Adrenal gland (tissue), 19 donors: Measurements from ENCODE around the gene ASB6. TPM values are rescaled to one million over a fixed set of nuclear protein-coding genes. Genes with fewer than 3 reads are reported as not detected.

Experiments used
- DNase-seq, 7 donors: peaks; one replicate each; pipeline ENCODE4 v3.0.0-alpha.2; 2019 to 2020
- H3K27ac ChIP-seq, 5 donors: fragments of 200-600 bp; sonication (generic) in 4 of 5; 1 replicate in 3 of 5; 2 replicates in 2 of 5; pipeline versions ENCODE4 v1.5.1 to v1.8.0; 2016 to 2020; ENCODE audit warnings: mild to moderate bottlenecking in 1 of 5
- H3K27me3 ChIP-seq: fragments of 200-600 bp; 2 replicates; pipeline ENCODE4 v1.8.0; 2021
- H3K36me3 ChIP-seq, 2 donors: fragments of 200-600 bp; replicated peaks in 1 of 2; 1 replicate in 1 of 2; 2 replicates in 1 of 2; pipeline versions ENCODE4 v1.5.1 to v1.8.0; 2018 to 2022
- H3K4me1 ChIP-seq, 2 donors: fragments of 200-600 bp; replicated peaks in 1 of 2; 1 replicate in 1 of 2; 2 replicates in 1 of 2; pipeline versions ENCODE4 v1.5.1 to v1.8.0; 2018 to 2021
- H3K4me3 ChIP-seq, 4 donors: fragments of 200-600 bp; sonication (generic) in 3 of 4; one replicate each; pipeline ENCODE4 v1.5.1; 2016 to 2018
- H3K9me3 ChIP-seq, 3 donors: fragments of 200-600 bp; sonication (generic) in 1 of 3; replicated peaks in 1 of 3; 1 replicate in 2 of 3; 2 replicates in 1 of 3; pipeline versions ENCODE4 v1.5.1 to v1.8.0; 2016 to 2021
- POLR2A ChIP-seq, 2 donors: fragments of 450-650 bp; IDR thresholded peaks; one replicate each; pipeline ENCODE4 v1.6.1; 2017; ENCODE audit warnings: antibody characterized with exemption in 2 of 2, mild to moderate bottlenecking in 2 of 2, moderate library complexity in 1 of 2
- WGBS, 4 donors: extraction: QIAGEN DNeasy Blood & Tissue Kit in 2 of 4; methylation state at CpG; one replicate each; pipeline versions ENCODE4 v1.1.5 to v1.1.7; 2013 to 2017; 5-methylcytosine and 5-hydroxymethylcytosine counted together
- intact Hi-C, 2 donors: fragments of 100-400 bp; cut with DNase I; formaldehyde crosslinking; loops; one replicate each; pipeline versions ENCODE4 v1.14.1 to v1.15.0; 2022 to 2023
- long read RNA-seq, 10 donors: library from polyadenylated mRNA in 3 of 10; unstranded in 2 of 10; stranded (forward) in 1 of 10; transcript quantifications; one replicate each; pipeline ENCODE4 v2.0.0 and lab custom pipeline, GENCODE V29; 2021 to 2026
- polyA plus RNA-seq, 3 donors: library from polyadenylated mRNA; stranded (reverse); fragments of 200-250 nt in 2 of 3; fragments of 350-450 nt in 1 of 3; fragmentation: Illumina TruSeq in 1 of 3; extraction: RNeasy Lipid Tissue Mini Kit (QIAGEN cat#74804) in 1 of 3; gene quantifications; one replicate each; pipeline ENCODE4 v1.2.3, GENCODE V29; 2013 to 2014
- total RNA-seq, 9 donors: library from RNA; depleted of rRNA in 4 of 9; stranded (reverse); fragments of >200 nt in 4 of 9; fragments of 120-200 nt in 1 of 9; fragmentation: NEBNext Ultra II Directional in 1 of 9; extraction: Animal tissue kit (Norgen Biotek cat#: 25700) in 1 of 9; gene quantifications; one replicate each; pipeline versions ENCODE4 v1.1.0 to v1.2.4, GENCODE V29; 2013 to 2023
- TF ChIP-seq, protein P1 (sequence below), 6 experiments: fragments of 450-650 bp in 4 of 6; fragments of 200-600 bp in 2 of 6; sonication (generic) in 1 of 6; IDR thresholded peaks; 1 replicate in 5 of 6; 2 replicates in 1 of 6; pipeline versions ENCODE4 v1.5.1 to v1.8.0; 2016 to 2021; ENCODE audit warnings: antibody characterized with exemption in 6 of 6, mild to moderate bottlenecking in 2 of 6, moderate library complexity in 1 of 6
- donor health status: healthy with polysubstance abuse.
- donor health status: Bipolar disorder and iron deficiency.
- donor health status: DM: yes; HTN: yes; CAD: no.
- donor health status: DM: no; HTN: no; CAD: no.
- donor health status: DM: no; HTN: no; CAD: no.
- donor health status: DM: yes; HTN: yes; CAD: no.

The ASB6 gene
- total RNA-seq = 10 to 100 TPM in 8 of 9 donors, 1 to 10 TPM in 1; 10.0 to 31.8 (median 26.7) TPM
- polyA plus RNA-seq = 10 to 100 TPM; 11.2 to 34.2 (median 30.6) TPM
- long read RNA-seq, donor 1, partial matches to known transcripts = 0 of 2 reads
- long read RNA-seq, donor 1, other reads (novel, unspliced or antisense) = 0 of 2 reads
- long read RNA-seq, donor 2, partial matches to known transcripts = 16 of 17 reads
- long read RNA-seq, donor 2, other reads (novel, unspliced or antisense) = 0 of 17 reads
- long read RNA-seq, donor 3, partial matches to known transcripts = 56 of 62 reads
- long read RNA-seq, donor 3, other reads (novel, unspliced or antisense) = 5 of 62 reads
- long read RNA-seq, donor 4, transcript ASB6-201 (6 exons, 2,330 nt) = major isoform, 11 of 14 reads
- long read RNA-seq, donor 4, partial matches to known transcripts = 1 of 14 reads
- long read RNA-seq, donor 4, other reads (novel, unspliced or antisense) = 2 of 14 reads
- long read RNA-seq, donor 5, transcript ASB6-201 (6 exons, 2,330 nt) = major isoform, 86 of 115 reads
- long read RNA-seq, donor 5, partial matches to known transcripts = 12 of 115 reads
- long read RNA-seq, donor 5, other reads (novel, unspliced or antisense) = 17 of 115 reads
- long read RNA-seq, donor 6, partial matches to known transcripts = 1 of 8 reads
- long read RNA-seq, donor 6, other reads (novel, unspliced or antisense) = 3 of 8 reads
- long read RNA-seq, donor 7 = 0 reads
- long read RNA-seq, donor 8, partial matches to known transcripts = 0 of 3 reads
- long read RNA-seq, donor 8, other reads (novel, unspliced or antisense) = 0 of 3 reads
- long read RNA-seq, donor 9, partial matches to known transcripts = 0 of 2 reads
- long read RNA-seq, donor 9, other reads (novel, unspliced or antisense) = 0 of 2 reads
- long read RNA-seq, donor 10, partial matches to known transcripts = 0 of 4 reads
- long read RNA-seq, donor 10, other reads (novel, unspliced or antisense) = 0 of 4 reads

GRCh38 chr9:129641750-129642585 is at the start of gene ASB6:
ASB6 (minus strand) TSS chr9:129642151; CDS start chr9:129641999, 152 bp downstream.
- H3K4me3 ChIP-seq = peak within 1 kb of the TSS; percentile 61 to 99 (median 77)
- peak; percentile 97 to 98 (median 98) for DNase-seq
- H3K9me3 ChIP-seq = no peaks in the 10 kb centered on the region
- intact Hi-C loops = loop anchor here in 1 of 2 donors (5.0 kb wide), 1 partner anchor 140 kb away; no protein-coding TSS in a partner anchor
- H3K27ac ChIP-seq = peak within 1 kb of the TSS; percentile 62 to 85 (median 73)
- TF ChIP-seq, protein P1, sequence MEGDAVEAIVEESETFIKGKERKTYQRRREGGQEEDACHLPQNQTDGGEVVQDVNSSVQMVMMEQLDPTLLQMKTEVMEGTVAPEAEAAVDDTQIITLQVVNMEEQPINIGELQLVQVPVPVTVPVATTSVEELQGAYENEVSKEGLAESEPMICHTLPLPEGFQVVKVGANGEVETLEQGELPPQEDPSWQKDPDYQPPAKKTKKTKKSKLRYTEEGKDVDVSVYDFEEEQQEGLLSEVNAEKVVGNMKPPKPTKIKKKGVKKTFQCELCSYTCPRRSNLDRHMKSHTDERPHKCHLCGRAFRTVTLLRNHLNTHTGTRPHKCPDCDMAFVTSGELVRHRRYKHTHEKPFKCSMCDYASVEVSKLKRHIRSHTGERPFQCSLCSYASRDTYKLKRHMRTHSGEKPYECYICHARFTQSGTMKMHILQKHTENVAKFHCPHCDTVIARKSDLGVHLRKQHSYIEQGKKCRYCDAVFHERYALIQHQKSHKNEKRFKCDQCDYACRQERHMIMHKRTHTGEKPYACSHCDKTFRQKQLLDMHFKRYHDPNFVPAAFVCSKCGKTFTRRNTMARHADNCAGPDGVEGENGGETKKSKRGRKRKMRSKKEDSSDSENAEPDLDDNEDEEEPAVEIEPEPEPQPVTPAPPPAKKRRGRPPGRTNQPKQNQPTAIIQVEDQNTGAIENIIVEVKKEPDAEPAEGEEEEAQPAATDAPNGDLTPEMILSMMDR (IDR thresholded peaks at IDR 0.05) = peak; percentile 98 to 100 (median 99)
- peak; percentile 41 to 68 for TF ChIP-seq POLR2A (IDR thresholded peaks at IDR 0.05)
- no peaks in the 10 kb centered on the region for H3K27me3 ChIP-seq
- peaks cover 18 to 25% of the 10 kb centered on the region in 2 donors for H3K4me1 ChIP-seq
- H3K36me3 ChIP-seq = peaks cover 0 to 25% of the 10 kb centered on the region in 2 donors
- WGBS, 4 donors = 0 to 7% (median 1%) methylated on average over 3 to 93 of the region's 93 CpGs

GRCh38 chr9:129688285-129689043 is 46.5 kb upstream of the ASB6 start:
- H3K36me3 ChIP-seq = no peaks in the 10 kb centered on the region
- H3K9me3 ChIP-seq = no peaks in the 10 kb centered on the region
- TF ChIP-seq POLR2A (IDR thresholded peaks at IDR 0.05) = no peak
- TF ChIP-seq, protein P1 (IDR thresholded peaks at IDR 0.05) = no peak
- no peaks in the 10 kb centered on the region for H3K4me1 ChIP-seq
- no peak overlapping the region for H3K4me3 ChIP-seq
- no peak for DNase-seq
- 87 to 95% (median 90%) methylated on average over 9 to 11 of the region's 11 CpGs for WGBS, 4 donors
- intact Hi-C loops = no loop called here
- H3K27me3 ChIP-seq = no peaks in the 10 kb centered on the region
- H3K27ac ChIP-seq = no peak overlapping the region

DNA sequence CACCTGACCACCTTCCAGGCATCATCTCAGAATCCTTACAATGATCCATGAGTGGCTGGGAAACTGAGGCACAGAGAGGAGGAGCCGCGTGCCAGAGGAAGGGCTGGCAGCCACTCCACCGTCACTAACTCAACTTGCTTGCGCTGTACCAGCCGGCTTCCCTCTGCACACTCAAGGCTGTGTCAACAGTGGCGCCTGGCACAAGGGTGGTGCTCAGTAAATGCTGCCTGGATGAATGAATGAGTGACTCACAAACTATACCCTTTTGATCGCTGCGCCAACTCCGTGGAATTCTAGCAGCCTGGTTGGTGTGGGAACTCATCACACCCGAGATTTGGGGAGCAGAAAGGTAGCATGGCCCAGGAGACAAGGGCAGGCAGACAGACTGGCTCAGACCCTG is 45.4 kb upstream of the ASB6 start:
- H3K27ac ChIP-seq = no peak overlapping the region
- H3K9me3 ChIP-seq = no peaks in the 10 kb centered on the region
- no peak for DNase-seq
- H3K36me3 ChIP-seq = no peaks in the 10 kb centered on the region
- intact Hi-C loops = no loop called here
- H3K4me1 ChIP-seq = no peaks in the 10 kb centered on the region
- no peaks in the 10 kb centered on the region for H3K27me3 ChIP-seq
- TF ChIP-seq, protein P1 (IDR thresholded peaks at IDR 0.05) = no peak
- no peak for TF ChIP-seq POLR2A (IDR thresholded peaks at IDR 0.05)
- no peak overlapping the region for H3K4me3 ChIP-seq
- WGBS, 4 donors = 84 to 93% (median 87%) methylated on average over 10 of the region's 10 CpGs
